ENCODE measurements around the gene TRIM22.

GRCh38 chr11:5688482-5688881 lies 1.1 kb upstream of the TRIM22 start:
- TF ChIP-seq CTCF (conservative IDR thresholded peaks at IDR 0.05; ENCODE audit: low read depth, low read length) = no peak
- no peak for TF ChIP-seq EZH2phosphoT487 (IDR thresholded peaks at IDR 0.05; ENCODE audit: borderline replicate concordance, low read length)

All from PC-3 (cell line).